Measurements from ENCODE around the gene NYNRIN.
"Not testable (repeated sequence)": the region's sequence is repeated elsewhere in the genome, so short reads cannot be mapped to it uniquely, and the experiment has no call there.

NYNRIN gene

DNA sequence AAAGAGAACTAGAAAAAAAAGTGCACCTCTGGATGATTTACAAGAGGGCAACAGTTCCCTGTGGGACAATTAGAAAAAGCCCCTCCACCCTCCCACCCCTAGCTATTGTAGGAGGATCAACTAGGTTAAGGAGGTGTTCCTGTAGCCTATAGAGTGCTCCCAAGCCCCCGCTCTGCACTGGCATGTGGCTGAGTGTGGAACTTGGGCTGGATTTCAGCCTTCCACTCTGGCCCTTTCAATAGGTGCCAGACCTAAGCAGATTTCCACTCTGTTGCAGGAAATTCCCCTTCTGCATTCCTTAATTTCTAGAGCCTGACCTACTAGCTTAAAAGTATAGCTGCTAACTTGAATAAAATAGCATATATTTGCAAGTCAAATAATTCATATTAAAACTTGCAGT is 28.1 kb upstream of the NYNRIN start:
- no peak for FAIRE-seq

GRCh38 chr14:24371605-24372004 is 27.2 kb upstream of the NYNRIN start:
- not testable (repeated sequence) for FAIRE-seq

DNA sequence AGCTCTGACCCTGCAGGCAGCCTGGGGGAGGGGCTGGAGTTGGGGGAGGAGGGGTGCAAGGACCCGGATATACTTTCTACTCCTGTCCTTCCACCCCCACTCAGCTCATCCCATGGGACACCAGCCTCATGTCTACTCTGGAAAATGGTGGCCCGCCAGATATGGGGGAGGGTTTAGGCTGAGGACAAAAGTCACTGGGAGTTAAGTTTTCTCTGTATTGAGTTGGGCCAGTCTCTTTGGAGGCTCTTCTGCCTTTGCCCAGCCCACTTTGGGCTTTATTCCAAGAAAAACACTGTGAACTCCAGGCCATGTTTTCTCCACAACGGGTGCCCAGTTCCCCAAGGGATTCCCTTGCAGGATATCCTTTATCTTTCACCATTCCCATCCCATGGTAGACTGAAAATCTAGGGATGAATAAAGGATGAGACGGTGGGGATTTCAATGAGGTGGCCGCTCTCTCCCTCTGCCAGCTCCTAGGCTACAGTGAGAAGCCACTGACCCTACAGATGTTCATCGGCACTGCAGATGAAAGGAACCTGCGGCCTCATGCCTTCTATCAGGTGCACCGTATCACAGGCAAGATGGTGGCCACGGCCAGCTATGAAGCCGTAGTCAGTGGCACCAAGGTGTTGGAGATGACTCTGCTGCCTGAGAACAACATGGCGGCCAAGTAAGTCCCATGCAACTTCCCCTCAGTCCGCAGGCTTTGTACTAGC is 25.9 kb upstream of the NYNRIN start:
- no peak for FAIRE-seq

DNA sequence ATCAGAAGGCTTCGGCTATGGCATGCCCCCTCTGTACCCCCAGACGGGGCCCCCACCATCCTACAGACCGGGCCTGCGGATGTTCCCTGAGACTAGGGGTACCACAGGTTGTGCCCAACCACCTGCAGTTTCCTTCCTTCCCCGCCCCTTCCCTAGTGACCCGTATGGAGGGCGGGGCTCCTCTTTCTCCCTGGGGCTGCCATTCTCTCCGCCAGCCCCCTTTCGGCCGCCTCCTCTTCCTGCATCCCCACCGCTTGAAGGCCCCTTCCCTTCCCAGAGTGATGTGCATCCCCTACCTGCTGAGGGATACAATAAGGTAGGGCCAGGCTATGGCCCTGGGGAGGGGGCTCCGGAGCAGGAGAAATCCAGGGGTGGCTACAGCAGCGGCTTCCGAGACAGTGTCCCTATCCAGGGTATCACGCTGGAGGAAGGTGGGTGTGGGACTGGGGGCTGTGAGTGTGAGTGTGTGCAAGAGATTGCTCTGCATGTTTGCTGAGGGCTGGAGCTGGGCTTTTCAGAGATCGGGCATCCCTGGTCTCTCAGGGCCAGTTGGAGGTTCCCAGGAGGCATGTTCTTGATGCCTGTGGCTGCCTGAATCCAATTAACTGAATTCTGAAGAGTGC is 22.2 kb upstream of the NYNRIN start:
- FAIRE-seq = no peak

- FAIRE-seq = no peak
These were observed 21.7 kb upstream of the NYNRIN start for GRCh38 chr14:24377126-24377525.

DNA sequence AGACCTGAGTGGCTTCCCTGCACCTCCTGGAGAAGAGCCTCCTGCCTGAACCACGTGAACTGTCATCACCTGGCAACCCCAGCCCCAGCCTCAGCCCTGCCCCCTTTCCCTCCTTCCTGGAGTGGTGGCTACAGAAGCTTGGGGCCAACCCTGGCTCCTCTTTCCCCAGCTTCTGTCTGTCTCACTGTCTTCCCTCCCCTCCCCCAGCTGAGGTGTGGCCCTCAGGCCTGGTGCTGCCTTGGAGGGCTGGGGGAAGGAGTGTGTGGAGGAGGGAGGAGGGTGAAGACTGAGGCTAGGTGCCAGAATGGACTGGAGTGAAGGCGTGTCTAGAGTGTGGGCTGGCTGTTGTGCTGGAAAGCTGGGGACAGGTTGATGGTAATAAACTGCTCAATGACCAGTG is 21.1 kb upstream of the NYNRIN start:
- no peak for FAIRE-seq

DNA sequence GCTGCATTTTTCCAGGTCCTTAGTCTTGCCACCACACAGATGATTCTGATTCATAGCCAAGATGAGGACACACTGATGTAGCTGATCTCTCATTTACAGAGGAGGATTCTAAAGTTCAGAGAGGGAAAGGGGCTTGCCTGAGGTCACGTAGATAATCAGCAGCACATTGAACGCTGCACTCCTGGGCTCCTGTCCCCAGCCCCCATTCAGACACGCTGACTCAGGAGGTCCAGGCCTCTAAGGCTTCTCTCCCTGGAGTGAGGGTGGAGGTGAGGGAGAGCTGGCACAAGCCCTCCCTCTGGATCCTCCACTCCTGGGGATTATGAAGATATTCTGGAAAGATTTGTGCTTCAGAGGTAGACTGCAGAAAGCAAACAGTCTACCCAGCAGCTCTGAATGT is 20.5 kb upstream of the NYNRIN start:
- no peak for FAIRE-seq

DNA sequence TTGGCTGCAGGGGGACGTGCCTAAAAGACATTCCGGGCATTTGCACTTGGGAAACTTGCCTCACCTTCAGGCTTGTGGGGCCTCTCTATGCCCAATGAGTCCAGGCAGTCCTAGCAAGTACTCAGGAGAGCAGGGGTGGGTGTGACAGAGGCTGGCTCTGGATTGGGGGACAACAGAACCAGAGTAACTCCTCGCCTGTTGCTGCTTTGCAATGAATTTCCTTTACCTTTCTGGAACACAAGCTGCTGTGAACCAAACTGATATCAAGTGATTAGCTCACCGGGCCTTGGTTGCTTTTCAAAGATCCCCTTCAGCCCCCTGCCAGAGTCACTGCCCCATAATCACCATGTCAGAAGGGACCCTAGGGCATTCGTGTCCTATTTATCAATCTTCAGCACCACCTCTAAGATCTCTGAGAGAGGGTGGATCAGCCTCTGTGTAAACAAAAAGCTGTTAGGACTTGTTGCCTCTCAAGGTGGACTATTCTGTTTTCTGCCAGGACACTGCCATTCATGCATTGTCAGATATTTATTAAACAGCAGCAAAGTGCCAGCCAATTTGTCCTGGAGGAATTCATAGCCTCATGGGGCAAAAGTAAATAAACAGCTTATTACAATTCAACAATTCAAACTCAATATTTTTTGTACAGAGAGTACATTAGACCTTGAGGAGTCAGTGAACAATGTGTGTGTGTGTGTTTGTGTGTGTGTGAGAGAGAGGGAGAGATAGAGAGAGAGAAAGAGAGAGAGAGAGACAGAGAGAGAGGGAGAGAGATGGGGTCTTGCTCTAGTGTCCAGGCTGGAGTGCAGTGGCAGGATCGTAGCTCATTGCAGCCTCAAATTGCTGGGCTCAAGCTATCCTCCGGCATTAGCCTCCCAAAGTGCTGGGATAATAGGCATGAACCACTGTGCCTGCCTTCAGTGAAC is 19.6 kb upstream of the NYNRIN start:
- no peak for FAIRE-seq

DNA sequence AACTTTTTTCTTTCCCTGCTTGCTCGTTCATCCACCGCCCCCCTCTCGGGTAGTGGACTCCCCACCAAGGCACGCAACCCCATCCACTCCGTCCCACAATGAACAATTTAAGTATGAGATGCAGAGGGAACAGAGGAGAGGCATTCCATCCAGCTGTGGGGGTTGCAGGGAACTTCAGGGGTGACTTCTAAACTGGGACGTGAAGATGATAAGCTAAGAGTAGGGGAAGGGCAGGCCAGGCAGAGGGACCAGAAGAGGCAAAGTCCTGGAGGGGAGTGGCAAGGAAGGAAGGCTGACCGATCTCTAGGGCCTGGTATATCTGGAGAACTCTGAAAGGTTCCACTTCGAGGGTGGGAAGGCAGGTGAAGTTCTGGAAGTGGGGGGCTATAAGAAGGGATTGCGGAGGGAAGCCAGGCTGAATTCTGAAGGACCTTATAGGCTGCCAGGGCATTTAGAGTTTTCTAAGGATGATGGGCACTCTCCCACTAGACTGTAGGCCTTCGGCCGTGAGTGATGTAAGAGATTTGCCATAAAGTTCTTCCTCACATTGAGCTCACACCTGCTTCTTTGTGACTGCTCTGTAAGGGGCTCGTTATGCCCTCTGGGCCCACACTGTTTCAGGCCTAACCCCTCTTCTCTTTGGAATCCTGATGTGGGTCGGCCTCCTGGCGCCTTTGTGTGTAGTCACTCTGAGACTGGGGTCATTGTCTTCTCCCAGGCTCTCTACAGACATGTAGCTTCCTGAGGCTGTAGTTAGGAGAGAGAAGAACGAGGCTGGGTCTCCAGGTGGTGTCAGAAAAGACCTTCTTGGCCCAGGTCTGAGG is 18.7 kb upstream of the NYNRIN start:
- FAIRE-seq = no peak

- no peak for FAIRE-seq
These were observed 17.3 kb upstream of the NYNRIN start for GRCh38 chr14:24381363-24382063.

GRCh38 chr14:24382064-24382371 is 16.8 kb upstream of the NYNRIN start:
- FAIRE-seq = no peak

GRCh38 chr14:24384169-24384568 is 14.6 kb upstream of the NYNRIN start:
- FAIRE-seq = no peak

DNA sequence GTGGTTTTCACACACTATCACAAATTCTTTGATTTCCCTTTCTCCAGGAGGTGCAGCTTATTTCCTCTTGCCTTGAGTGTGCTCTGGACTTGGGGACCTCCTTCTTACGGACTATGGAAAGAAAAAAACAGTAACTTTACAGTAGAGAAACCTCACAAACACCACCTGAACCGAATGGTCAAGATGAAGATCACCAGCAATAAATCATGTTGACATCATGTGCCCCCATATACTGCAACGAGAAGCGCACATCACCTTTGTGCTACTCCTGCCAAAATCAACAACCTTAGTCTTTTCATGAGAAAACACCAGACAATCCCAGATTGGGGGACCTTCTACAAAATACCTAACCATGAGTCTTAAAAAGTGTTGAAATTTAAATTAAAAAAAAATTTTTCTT is 13.3 kb upstream of the NYNRIN start:
- no peak for FAIRE-seq

- FAIRE-seq = no peak
These were observed 11.8 kb upstream of the NYNRIN start for GRCh38 chr14:24387009-24387345.

GRCh38 chr14:24387579-24387978 is 11.2 kb upstream of the NYNRIN start:
- not testable (repeated sequence) for FAIRE-seq

DNA sequence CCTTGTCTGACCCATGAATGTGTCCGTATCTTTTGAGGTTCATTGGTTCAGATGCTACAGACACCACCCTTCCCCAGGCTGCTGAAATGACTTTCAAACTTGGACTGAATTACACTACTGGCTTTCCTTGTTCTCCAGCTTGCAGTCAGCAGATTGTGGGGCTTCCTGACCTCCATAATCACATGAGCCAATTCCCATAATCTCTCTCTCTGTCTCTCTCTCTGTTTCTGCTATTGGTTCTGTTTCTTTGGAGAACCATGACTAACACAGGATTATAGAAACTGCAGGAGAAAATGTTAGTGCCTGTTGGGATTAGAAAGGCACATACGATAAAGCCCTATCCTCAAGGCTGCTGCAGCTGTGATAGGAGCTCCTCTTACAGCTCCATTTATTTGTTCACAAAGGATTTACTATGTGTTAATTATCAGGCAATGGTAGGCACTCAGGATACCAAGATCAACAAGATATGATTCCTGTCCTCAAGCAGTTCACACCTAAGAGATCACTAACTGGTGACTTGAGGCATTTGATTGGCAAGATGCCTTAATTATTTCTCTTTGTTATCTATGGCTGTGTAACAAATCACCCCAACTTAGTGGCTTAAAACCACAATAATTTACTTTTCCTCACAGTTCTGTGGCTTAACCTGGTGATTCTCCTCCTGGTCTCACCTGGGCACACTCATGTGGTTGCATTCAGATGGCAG is 10.2 kb upstream of the NYNRIN start:
- no peak for FAIRE-seq

DNA sequence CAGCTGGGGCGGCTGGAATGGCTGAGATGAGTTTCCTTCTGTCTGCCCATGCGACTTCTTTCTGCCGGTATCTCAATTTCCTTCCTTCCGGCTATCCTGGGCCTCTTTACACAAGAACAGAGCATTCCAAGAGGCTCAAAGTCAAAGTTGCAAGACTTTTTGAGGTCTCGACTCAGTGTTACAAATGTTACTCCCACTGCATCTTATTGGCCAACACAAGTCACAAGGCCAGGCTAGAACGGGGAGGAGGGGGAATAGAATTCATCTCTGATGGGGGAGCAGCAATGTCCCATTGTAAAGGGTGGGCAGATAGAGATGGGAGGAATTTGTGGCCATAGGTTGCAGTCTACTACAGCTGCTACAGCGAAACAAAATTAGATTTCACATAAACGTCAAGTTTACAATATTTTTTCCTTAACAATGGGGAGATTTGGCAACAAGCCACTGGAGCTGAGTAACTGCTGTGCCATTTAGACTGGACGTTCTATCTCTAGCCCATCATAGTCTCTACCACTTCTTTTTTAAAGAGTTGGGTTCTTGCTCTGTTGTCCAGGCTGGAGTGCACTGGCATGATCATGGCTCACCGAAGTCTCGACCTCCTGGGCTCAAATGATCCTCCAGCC is 9.5 kb upstream of the NYNRIN start:
- FAIRE-seq = no peak

DNA sequence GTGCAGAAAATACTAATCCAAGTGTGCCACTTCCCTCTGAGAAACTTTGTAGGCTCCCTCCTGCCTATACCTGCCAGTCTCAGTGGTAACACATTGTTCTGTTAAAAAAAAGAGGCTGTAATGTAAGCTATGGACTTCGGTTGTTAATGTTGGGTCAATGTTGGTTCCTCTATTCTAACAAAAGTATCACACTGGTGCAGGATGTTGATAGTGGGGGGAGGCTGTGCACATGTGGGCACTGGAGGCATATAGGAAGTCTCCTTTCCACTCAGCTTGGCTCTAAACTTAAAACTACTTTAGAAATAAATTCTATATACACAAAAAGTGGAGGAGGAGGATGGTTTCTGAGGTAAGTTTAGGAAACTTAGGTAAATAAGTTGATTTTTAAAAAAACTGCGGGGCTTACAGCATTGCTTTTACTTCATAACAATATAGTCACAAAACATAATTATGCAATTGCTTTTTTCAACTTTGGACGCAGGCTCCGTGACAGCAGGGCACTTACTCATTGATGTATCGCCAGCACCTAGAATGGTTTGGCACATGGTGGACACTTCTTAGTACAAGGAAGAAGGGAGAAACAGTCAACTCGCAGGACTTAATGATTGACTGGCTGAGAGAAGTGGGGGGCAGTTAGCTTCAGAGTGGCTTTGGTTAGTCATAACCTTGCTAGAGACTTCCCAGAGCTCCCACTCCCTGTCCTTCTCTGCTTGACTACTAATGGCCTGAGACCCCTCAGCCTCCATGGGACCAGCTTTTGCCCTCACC is 7.9 kb upstream of the NYNRIN start:
- no peak for FAIRE-seq

DNA sequence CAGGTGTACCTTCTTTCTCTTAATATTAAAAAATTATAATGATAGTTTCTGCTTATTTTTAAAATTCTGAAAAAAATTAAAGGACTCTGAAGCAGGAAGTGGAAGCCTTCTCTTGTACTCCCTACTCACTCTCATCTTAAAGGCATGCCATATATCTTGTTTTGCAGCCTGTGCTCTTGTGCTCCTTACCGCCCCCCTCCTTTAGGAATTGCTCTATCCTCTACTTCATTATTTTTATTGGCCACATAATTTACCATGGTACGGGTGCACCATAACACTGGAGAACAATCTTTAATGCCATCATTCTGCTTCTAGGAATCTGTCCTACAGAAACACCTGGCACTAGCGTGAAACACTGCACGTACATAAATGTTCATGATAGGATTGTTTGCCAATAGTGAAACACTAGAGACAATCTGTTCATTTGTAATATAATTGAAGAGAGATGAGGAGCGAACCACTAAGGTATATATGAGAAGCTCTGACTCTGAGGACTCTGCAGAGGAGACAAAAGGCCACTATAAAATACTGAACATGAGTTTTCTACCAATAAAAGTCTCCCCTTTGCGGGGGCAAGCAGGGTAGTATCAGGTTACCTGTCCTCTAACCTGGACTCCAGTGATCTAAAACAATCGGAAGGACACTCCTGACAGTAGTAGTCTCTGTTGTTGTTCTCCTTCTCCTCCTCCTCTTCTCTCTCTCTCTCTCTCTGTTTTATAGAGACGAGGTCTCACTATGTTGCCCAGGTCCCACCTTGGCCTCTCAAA is 6.3 kb upstream of the NYNRIN start:
- FAIRE-seq = no peak

- FAIRE-seq = no peak
These were observed 4.5 kb upstream of the NYNRIN start for GRCh38 chr14:24394275-24394674.

Data from colon (tissue), 2 donors.